ENCODE results near the gene EDDM13. TPM values are rescaled to one million over a fixed set of nuclear protein-coding genes. Genes with fewer than 3 reads are reported as not detected.

EDDM13 gene
- total RNA-seq, 1 donor from 2014 or later, result not detected

- no peaks in the 10 kb centered on the region for H3K4me1 Mint-ChIP-seq (ENCODE audit: unreplicated experiment)
- no peak overlapping the region for H3K27ac Mint-ChIP-seq (ENCODE audit: unreplicated experiment)
- no peaks in the 10 kb centered on the region for H3K9me3 Mint-ChIP-seq (ENCODE audit: unreplicated experiment)
- TF ChIP-seq, protein P1, sequence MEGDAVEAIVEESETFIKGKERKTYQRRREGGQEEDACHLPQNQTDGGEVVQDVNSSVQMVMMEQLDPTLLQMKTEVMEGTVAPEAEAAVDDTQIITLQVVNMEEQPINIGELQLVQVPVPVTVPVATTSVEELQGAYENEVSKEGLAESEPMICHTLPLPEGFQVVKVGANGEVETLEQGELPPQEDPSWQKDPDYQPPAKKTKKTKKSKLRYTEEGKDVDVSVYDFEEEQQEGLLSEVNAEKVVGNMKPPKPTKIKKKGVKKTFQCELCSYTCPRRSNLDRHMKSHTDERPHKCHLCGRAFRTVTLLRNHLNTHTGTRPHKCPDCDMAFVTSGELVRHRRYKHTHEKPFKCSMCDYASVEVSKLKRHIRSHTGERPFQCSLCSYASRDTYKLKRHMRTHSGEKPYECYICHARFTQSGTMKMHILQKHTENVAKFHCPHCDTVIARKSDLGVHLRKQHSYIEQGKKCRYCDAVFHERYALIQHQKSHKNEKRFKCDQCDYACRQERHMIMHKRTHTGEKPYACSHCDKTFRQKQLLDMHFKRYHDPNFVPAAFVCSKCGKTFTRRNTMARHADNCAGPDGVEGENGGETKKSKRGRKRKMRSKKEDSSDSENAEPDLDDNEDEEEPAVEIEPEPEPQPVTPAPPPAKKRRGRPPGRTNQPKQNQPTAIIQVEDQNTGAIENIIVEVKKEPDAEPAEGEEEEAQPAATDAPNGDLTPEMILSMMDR (IDR thresholded peaks at IDR 0.05), result no peak
- no peak overlapping the region for H3K4me3 Mint-ChIP-seq (ENCODE audit: unreplicated experiment)
- no peak for DNase-seq (ENCODE audit: extremely low spot score, unreplicated experiment)
- no peaks in the 10 kb centered on the region for H3K27me3 Mint-ChIP-seq (ENCODE audit: unreplicated experiment)
- peaks cover 28% of the 10 kb centered on the region for H3K36me3 Mint-ChIP-seq (ENCODE audit: unreplicated experiment)
These were observed 22.0 kb downstream of the EDDM13 start for GRCh38 chr19:56294549-56294948.

DNA sequence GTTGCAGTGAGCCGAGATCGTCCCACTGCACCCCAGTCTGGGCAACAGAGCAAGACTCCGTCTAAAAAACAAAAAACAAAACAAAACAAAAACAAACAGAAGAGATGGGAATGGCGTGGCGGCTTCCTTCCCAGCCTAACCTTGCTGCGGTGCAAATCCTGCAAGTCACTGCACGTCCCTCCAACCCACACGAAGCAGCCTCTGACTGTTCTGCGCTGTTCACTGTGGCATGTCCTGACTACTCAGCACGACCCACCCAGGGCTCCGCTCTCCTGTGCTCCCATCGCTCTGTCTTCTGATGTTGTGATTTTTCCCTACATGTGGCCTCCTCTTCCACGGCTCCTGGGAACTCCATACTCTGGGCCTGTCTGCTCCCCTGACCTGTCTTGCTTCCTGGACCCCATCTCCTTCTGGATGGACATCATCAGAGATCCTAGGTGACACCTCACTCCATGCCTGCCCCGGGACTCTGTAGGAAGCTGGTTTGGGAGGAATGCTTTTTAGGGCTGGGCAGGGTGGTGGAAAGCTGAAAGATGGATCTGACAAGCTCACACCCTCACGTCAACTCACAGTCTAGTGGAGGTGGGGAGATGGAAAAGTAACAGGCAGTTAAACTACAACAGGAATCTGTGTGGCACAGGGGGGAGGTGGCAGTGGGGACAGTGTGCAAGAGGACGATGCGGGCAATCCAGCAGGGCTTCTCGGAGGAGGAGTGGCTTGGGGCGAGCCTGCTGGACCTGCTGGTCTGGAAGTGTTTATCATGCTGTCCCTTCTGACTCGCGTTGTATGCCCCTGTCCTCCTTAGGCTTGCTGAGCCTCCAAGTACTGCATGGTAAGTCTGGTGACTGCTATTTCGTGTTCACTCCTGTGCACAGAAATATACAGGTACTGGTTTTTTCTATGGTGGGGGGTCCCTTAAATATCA is 23.2 kb downstream of the EDDM13 start:
- TF ChIP-seq, protein P1 (IDR thresholded peaks at IDR 0.05), result no peak
- peaks cover 28% of the 10 kb centered on the region for H3K36me3 Mint-ChIP-seq (ENCODE audit: unreplicated experiment)
- H3K27ac Mint-ChIP-seq (ENCODE audit: unreplicated experiment), result no peak overlapping the region
- H3K4me3 Mint-ChIP-seq (ENCODE audit: unreplicated experiment), result no peak overlapping the region
- H3K27me3 Mint-ChIP-seq (ENCODE audit: unreplicated experiment), result no peaks in the 10 kb centered on the region
- H3K9me3 Mint-ChIP-seq (ENCODE audit: unreplicated experiment), result no peaks in the 10 kb centered on the region
- no peak for DNase-seq (ENCODE audit: extremely low spot score, unreplicated experiment)
- H3K4me1 Mint-ChIP-seq (ENCODE audit: unreplicated experiment), result no peaks in the 10 kb centered on the region

- H3K4me1 Mint-ChIP-seq (ENCODE audit: unreplicated experiment), result no peaks in the 10 kb centered on the region
- H3K4me3 Mint-ChIP-seq (ENCODE audit: unreplicated experiment), result no peak overlapping the region
- H3K27me3 Mint-ChIP-seq (ENCODE audit: unreplicated experiment), result no peaks in the 10 kb centered on the region
- TF ChIP-seq, protein P1 (IDR thresholded peaks at IDR 0.05), result no peak
- no peak overlapping the region for H3K27ac Mint-ChIP-seq (ENCODE audit: unreplicated experiment)
- DNase-seq (ENCODE audit: extremely low spot score, unreplicated experiment), result no peak
- peaks cover 31% of the 10 kb centered on the region for H3K36me3 Mint-ChIP-seq (ENCODE audit: unreplicated experiment)
- no peaks in the 10 kb centered on the region for H3K9me3 Mint-ChIP-seq (ENCODE audit: unreplicated experiment)
These were observed 24.5 kb downstream of the EDDM13 start for GRCh38 chr19:56297010-56297409.

DNA sequence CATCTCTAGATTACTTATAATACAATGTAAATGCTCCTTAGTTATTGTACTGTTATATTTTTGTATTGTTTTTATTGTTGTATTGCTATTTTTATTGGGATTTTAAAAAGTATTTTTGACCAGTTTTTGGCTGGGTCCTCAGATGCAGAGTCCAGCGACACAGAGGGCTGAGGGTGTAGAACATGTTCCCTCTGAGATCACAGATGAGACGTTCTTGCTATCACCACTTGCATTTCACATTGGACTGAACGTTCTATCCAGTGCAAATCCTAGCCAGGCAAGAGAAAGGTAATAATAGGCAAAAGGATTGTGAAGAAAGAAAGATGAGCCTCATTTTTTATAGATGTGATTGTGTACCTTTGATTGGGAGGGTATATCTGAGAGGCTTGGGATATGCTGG is 27.1 kb downstream of the EDDM13 start:
- Mint-ChIP-seq H3K36me3 (ENCODE audit: unreplicated experiment) (peaks cover 32% of the 10 kb centered on the region), H3K4me1 (ENCODE audit: unreplicated experiment) (no peaks in the 10 kb centered on the region), H3K4me3 (ENCODE audit: unreplicated experiment) (no peak overlapping the region), H3K27me3 (ENCODE audit: unreplicated experiment) (no peaks in the 10 kb centered on the region), H3K27ac (ENCODE audit: unreplicated experiment) (no peak overlapping the region), H3K9me3 (ENCODE audit: unreplicated experiment) (no peaks in the 10 kb centered on the region)
- TF ChIP-seq, protein P1 (IDR thresholded peaks at IDR 0.05), result no peak
- DNase-seq (ENCODE audit: extremely low spot score, unreplicated experiment), result no peak

GRCh38 chr19:56301155-56301554 is 28.6 kb downstream of the EDDM13 start:
- Mint-ChIP-seq H3K36me3 (ENCODE audit: unreplicated experiment) (peaks cover 24% of the 10 kb centered on the region), H3K4me1 (ENCODE audit: unreplicated experiment) (no peaks in the 10 kb centered on the region), H3K4me3 (ENCODE audit: unreplicated experiment) (no peak overlapping the region), H3K27me3 (ENCODE audit: unreplicated experiment) (no peaks in the 10 kb centered on the region), H3K27ac (ENCODE audit: unreplicated experiment) (no peak overlapping the region), H3K9me3 (ENCODE audit: unreplicated experiment) (no peaks in the 10 kb centered on the region)
- no peak for DNase-seq (ENCODE audit: extremely low spot score, unreplicated experiment)
- TF ChIP-seq, protein P1 (IDR thresholded peaks at IDR 0.05), result no peak
